NOMO-1 treated with DMSO at 0.1 percent for 48 hours (cell line): Measurements from ENCODE around the gene FNIP1.
A peak's percentile ranks its signal among the peaks of the same experiment; 100 is the strongest.
"Not testable (repeated sequence)": the region's sequence is repeated elsewhere in the genome, so short reads cannot be mapped to it uniquely, and the experiment has no call there.

ENCODE experiments used
- DNase-seq: peaks from one replicate; lab custom pipeline; 2025; ENCODE audit not compliant: unreplicated experiment; lab: John Stamatoyannopoulos, UW

Gene FNIP1

DNA sequence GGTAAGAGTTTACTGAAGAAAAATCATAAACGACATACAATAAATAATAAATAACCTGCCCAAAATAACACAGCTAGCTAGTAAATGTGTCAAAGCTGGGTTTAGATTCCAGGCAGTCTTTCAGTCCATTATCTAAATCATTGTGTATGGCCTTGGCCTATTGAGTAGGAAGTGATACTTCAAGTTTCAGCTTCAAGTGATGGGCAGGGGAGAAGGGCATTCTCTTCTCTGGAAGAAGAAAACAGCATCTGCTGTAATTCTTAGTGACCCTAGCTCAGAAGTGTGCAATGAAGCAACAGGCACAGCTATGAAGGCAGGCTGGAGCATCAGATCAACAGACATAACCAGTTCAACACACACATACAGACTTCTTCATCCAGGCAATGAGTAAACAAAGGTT lies 42.5 kb downstream of the FNIP1 start:
- DNase-seq: no peak

DNA sequence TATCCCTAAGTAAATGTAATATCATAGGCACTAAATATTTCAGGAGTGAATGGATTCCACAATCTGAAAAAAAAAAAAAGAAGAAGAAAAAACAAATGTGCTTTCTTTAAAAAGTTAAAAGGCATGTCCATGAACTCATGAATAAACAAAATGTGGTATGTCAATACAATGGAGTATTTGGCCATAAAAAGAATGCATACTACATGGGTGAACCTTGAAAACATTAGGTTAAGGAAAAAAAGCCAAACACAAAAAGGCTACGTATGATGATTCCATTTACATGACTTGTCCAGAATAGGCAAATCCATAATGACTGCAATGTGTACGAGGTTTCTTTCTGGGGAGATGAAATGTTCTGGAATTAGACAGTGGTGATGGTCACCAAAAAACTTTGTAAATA lies 45.3 kb downstream of the FNIP1 start:
- DNase-seq: no peak

DNA sequence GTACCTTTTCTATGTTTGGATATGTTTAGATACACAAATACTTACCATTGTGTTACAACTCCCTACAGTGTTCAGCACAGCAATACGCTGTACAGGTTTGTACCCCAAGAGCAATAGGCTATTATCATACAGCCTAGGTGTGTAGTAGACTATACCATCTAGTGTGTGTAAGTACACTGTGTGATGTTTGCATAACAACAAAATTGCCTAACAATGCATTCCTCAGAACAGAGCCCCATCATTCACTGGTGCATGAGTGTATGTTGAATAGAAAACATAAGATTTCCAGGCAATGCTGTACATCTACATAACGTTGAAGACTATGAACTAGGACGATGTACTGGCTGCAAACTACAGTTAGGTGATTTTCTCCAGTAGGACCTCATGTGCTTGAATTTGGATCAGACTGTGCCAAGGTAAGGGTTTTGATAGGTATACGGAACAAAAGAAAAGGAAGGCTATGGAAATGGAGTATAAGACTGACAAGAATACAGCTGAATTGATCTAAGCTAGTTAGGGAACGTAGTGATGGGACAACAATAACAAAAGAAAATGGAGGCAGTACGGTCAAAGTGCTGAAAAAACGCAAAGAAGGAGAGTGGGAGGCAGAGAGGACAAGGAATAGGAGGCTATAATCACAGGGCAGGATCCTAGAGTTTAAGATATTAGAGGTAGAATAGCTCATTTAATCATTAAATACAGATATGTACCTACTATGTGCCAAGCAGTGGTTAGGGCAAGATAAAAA lies 46.9 kb downstream of the FNIP1 start:
- DNase-seq: no peak

DNA sequence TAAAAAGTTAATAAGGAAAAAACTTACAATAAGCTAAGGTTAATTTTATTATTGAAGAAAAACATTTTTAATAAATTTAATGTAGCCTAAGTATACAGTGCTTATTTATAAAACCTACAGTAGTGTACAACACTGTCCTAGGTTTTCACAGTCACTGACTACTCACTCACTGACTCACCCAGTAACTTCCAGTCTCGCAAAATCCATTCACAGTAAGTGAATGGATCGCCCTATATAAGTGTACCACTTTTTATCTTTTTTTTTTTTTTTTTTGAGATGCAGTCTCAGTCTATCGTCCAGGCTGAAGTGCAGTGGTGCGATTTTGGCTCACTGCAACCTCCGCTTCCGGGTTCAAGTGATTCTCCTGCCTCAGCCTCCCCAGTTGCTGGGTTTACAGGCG lies 47.7 kb downstream of the FNIP1 start:
- DNase-seq: no peak

DNA sequence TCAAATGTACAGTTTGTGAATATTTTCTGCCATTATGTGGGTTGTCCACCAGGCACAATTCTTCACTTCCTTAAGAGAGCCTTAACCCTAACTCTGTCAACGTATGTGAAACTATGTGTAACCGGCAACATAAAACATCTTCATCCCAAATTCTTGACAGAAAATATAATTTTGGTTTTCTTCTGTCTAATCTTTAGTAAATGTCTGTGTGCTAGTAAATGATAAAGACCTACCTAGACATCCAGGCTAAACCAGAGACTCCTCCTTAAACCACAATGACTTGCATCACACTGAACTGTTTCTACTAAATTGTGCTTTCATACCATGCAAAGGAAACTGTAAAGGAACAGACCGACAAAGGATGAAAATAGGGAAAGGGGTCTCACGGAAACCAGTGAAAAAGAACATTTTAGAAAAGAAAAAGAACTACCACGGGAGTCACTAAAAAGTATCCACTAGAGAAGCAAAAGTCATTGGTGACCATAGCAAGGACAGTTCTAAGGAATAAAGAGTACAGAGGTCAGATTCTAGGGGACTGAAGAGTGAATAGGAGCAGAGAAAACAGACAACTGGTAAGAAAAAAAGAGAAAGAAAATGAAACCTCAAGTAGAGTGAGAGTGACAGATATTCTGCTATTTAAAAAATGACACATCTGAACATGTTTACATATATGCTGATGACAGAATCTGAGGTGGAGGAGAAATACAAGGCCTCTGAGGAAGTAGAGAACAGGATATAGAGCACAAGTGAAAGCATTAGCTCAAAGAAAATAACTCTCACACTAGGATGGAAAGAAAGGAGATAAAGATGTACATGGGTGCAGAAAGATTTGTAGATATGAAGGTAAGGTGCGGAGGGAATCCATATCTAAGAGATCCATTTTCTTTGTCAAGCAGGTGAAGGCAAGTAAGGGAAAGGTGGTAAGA lies 49.4 kb downstream of the FNIP1 start:
- DNase-seq: peak; percentile 85

DNA sequence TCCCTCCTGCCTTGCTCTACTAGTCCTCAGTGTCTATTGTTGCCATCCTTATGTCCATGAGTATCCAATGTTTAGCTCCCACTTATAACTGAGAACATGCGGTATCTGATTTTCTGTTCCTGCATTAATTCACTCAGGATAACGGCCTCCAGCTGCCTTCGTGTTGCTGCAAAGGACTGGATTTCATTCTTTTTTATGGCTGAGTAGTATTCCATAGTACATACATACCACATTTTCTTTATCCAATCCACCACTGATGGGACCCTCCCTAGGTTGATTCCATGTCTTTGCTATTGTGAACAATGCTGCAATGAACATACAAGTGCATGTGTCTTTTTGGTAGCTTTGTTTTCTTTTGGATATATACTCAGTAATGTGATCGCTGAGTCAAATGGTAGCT lies 50.4 kb downstream of the FNIP1 start:
- DNase-seq: no peak

DNA sequence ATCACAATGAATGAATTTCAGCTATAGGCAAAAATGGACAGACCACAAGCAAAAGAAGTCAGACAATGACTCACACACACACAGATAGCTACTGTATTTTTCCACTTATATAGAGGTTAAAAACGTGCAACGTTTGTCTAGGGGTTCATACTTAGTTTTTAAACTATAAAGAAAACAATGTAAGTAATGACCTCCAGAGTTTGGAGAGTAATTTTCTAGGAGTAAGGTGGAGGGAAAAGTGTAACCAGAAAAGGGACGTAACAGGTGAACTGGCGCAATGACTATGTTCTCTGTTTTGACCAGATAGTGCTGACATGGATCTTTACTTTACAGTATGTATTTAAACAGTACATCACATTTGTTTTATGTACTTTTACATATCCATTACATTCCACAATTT lies 51.1 kb downstream of the FNIP1 start:
- no peak for DNase-seq

DNA sequence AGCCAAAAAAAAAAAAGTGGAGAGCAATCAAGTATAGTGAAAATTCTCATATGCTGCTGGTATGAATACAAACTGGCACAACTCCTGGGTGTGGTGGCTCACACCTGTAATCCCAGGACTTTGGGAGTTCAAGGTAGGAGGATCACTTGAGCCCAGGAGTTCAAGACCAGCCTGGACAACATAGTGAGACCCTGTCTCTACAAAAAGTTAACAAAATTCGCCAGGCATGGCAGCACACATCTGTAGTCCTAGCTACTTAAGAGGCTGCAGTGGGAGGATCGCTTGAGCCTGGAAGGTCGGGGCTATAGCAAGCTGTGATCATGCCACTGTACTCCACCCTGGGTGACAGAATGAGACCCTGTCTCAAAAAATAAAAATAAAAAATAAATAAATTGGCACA lies 51.7 kb downstream of the FNIP1 start:
- DNase-seq: no peak

DNA sequence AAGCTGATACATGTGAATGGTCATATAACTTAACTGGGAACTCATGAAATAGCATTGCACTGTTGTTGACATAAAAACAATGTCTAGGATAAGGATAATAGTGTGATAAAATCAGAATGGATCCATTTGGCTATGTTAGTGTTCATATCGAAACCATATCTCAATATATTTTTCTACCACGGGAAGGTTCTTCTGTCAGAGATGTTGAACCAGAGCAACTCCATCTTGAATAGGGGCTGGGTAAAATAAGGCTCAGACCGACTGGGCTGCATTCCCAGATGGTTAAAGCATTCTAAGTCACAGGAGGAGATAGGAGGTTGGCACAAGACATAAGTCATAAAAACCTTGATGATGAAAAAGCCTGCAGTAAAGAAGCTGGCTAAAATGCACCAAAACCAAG lies 56.3 kb downstream of the FNIP1 start:
- DNase-seq: no peak

DNA sequence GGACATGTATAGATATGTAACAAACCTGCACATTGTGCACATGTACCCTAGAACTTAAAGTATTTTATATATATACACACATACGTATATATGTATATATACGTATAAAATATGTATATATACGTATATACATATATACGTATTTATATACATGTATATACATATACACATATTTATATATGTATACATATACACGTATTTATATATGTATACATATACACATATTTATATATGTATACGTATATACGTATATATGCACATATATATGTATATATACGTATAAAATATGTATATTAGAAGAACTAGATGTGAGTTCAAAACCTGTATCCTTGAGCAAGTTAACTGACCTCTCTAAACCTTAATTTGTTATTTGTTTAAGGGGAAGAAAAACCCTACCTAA lies 61.4 kb downstream of the FNIP1 start:
- DNase-seq: no peak

DNA sequence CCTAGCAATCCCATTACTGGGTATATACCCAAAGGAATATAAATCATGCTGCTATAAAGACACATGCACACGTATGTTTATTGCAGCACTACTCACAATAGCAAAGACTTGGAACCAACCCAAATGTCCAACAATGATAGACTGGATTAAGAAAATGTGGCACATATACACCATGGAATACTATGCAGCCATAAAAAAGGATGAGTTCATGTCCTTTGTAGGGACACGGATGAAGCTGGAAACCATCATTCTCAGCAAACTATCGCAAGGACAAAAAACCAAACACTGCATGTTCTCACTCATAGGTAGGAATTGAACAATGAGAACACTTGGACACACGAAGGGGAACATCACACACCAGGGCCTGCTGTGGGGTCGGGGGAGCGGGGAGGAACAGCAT lies 61.9 kb downstream of the FNIP1 start:
- not testable (repeated sequence) for DNase-seq

DNA sequence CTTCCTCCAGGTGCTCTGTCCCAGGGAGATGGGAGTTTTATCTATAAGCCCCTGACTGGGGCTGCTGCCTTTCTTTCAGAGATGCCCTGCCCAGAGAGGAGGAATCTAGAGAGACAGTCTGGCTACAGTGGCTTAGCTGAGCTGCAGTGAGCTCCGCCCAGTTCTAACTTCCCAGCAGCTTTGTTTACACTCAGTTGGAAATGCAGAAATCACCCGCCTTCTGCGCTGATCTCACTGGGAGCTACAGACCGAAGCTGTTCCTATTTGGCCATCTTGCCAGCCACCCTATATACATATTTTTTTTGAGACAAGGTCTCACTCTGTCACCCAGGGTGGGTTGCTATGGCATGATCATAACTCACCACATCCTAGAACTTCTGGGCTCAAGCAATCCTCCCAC lies 67.5 kb downstream of the FNIP1 start:
- DNase-seq: not testable (repeated sequence)

DNA sequence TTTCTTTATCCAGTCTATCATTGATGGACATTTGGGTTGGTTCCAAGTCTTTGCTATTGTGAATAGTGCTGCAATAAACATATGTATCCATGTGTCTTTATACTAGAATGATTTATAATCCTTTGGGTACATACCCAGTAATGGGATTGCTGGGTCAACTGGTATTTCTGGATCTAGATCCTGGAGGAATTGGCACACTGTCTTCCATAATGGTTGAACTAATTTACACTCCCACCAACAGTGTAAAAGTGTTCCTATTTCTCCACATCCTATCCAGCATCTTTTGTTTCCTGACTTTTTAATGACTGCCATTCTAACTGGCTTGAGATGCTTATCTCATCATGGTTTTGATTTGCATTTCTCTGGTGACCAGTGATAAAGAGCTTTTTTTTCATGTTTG lies 72.7 kb downstream of the FNIP1 start:
- not testable (repeated sequence) for DNase-seq

DNA sequence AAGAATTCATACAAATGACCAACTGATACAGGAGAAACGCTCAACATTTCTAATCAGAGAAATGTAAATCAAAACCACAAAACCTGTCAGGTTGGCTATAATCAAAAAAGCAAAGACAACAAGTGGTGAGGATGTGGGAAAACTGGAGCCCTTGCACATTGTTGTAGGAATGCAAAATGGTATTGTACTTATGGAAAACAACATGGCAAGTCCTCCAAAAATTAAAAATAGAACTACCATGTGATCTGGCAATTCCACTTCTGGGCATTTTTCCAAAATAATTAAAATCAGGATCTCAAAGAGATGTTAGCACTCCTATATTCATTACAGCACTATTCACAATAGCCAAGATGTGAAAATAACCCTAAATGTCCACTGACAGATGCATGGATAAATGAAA lies 76.1 kb downstream of the FNIP1 start:
- DNase-seq: no peak

DNA sequence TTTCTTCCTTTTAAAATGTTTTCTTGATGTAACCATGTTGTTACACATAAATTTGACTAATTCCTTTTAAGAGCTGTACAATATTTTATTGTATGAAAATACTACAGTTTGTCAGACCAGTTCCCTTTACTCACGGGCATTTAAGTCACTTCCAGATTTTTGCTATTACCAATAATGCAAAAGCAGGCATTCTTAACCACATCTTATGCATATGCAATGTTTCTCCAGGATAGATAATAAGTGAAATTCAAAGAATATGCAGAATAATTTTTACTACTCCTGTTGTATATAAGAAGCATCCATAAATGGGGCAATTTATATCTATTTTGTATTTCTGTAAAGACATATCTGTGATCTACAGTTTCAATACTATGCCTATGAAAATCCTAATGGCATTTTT lies 77.3 kb downstream of the FNIP1 start:
- DNase-seq: no peak

DNA sequence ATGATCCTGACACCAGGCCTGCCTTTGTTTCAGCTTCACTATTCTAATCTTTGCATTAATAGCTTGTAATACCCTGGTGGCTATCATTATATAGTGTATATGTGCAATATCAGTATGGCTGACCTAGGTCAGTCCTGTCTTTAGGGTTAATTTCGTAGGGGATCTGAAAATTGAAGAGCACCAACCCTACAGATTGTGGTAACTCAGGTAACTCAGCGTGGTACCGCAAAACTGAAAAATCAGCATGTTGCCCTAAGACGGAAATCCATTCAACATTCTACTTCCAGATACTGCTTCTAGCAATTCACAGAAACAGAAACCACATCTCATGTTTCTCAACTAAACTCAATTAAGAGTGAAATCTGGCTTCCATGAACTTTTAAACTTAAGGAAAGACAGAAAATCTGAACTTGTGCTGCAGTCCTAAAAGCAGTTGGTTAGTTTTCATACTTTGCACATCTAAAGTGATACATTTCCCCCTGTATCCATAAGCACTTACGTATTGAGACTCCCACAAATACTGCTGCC lies 78.3 kb downstream of the FNIP1 start:
- DNase-seq: no peak

DNA sequence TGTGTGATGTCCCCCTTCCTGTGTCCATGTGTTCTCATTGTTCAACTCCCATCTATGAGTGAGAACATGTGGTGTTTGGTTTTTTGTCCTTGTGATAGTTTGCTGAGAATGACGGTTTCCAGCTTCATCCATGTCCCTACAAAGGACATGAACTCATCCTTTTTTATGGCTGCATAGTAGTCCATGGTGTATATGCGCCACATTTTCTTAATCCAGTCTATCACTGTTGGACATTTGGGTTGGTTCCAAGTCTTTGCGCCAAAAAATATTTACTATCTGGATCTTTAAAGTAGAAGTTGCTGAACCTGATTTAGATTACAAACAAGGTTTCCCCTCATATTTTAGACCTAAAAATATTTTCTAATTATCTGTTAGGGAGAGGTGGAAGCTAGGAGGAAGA lies 79.7 kb downstream of the FNIP1 start:
- DNase-seq: not testable (repeated sequence)

DNA sequence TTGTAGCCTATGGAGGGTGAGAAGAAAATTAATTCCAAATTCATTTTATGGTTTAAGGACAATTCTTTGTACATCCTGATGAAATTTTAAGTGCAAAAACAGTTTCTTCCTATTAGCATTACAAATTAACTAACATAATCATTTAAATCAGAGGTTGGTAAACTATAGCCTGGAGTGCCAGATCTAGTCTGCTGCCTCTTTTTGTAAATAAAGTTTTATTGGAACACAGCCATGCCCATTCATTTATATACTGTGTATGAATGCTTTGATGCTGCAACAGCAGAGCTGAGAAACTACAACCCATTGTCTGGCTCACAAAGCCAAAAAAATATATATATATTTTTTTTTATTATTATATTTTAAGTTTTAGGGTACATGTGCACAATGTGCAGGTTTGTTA lies 80.2 kb downstream of the FNIP1 start:
- no peak for DNase-seq

DNA sequence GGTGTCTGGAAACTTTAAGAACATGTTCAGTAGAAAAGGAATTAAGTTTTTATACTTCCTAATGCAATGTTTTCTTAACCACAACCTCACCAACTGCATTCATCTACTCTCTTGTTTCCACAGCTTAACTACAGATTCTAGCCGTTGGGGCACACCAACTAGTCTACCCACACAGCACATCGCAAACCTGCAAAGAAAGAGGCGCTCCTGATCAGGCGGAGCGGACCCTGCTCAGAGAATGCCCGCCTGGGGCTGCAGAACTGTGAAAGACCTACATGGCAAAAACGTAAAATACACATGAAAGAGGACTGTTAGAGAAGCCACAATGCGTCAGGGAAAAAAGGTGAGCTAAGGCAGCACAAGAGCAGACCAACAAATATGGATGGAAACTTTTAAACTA lies 86.4 kb downstream of the FNIP1 start:
- DNase-seq: no peak

DNA sequence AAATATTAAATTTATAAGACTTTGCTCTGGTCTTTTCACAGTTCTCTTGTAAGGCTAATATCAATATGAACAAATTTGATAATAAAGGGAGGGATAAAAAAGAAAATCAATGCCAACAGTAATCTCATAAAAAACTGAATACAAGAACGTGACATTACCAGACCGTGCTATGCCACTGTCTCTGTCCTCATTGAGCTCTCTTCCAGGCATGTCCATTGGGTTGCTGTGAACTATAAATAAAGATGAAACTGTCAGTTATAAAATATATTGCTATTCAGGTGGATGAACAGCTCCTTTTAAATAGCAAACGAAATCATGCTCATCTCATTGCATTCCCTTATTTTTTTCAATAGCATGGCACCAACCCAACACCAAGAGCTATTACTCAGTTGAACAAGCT lies 87.8 kb downstream of the FNIP1 start:
- DNase-seq: no peak

DNA sequence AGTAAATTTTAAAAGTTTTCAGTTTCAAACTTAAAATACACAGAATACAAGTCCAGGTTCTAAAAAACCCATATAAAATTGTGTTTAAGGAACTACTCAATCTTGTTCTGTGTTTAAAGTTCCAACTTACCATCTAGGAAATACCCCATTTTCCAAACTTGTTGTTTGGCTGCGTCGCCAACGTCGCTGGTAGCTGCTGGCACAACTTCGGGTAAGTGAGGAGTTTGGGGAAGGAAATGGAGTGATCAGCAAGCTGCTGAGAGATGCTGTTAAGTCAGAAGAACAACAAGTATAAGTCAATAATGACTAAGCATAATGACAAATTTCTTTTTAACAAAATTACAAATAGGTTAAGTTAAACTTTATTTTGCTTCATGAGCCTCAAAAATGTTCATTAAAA lies 90.5 kb downstream of the FNIP1 start:
- no peak for DNase-seq

DNA sequence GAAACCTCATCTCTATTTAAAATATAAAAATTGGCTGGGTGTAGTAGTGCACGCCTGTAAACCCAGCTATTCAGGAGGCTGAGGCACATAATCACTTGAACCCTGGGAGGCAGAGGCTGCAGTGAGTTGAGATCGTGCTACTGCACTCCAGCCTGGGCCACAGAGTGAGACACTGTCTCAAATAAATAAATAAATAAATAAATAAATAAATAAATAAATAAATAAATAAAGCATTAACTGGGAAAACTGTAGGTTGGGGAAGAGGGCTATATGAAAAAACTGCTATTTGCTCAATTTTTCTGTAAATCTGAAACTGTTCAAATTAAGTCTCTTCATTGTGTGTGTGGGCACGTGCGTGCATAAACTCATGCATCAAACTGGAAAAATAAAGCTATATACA lies 101.9 kb downstream of the FNIP1 start:
- no peak for DNase-seq
